ENCODE measurements around the gene MRPL10. TPM values are rescaled to one million over a fixed set of nuclear protein-coding genes. Genes with fewer than 3 reads are reported as not detected.

The MRPL10 gene
- total RNA-seq, 1 experiment from 2014 or later, result 70.2 TPM

GRCh38 chr17:47847341-47848197 lies 16.2 kb upstream of the MRPL10 start:
- H3K4me1 Mint-ChIP-seq (ENCODE audit: low read depth, unreplicated experiment), result peaks cover 29% of the 10 kb centered on the region

GRCh38 chr17:47846716-47847340 lies 15.5 kb upstream of the MRPL10 start:
- no TSS peak for BruUV-seq (replicated peaks)
- no peaks in the 10 kb centered on the region for H3K9me3 Mint-ChIP-seq (ENCODE audit: low read depth, unreplicated experiment)
- intact Hi-C loops (cut with micrococcal nuclease; ENCODE audit: unreplicated experiment), result loop anchor here (10.0 kb wide), 1 partner anchor 98 kb away; the partner anchor contains the start of gene PNPO
- no peak overlapping the region for H3K4me3 Mint-ChIP-seq (ENCODE audit: low read depth, unreplicated experiment)
- H3K4me1 Mint-ChIP-seq (ENCODE audit: low read depth, unreplicated experiment), result peaks cover 29% of the 10 kb centered on the region
- CTCF ChIA-PET, result interaction anchor here (0.6 to 7.5 kb wide), 5 partner anchors 9 to 688 kb away, joined by 3 to 137 read pairs (median 4); no protein-coding TSS in a partner anchor
- DNase-seq, result no peak
- peaks cover 22% of the 10 kb centered on the region for H3K27me3 Mint-ChIP-seq (ENCODE audit: unreplicated experiment)
- TF ChIP-seq CTCF (IDR thresholded peaks at IDR 0.05; ENCODE audit: unreplicated experiment), result no peak
- H3K36me3 Mint-ChIP-seq (ENCODE audit: insufficient read depth, unreplicated experiment), result peaks cover 8% of the 10 kb centered on the region
- no peak overlapping the region for H3K27ac Mint-ChIP-seq (ENCODE audit: unreplicated experiment)

More at GRCh38 chr17:47847341-47848197, 16.2 kb upstream of the MRPL10 start:
- CTCF ChIA-PET, result interaction anchor here (0.6 to 2.0 kb wide), 4 partner anchors 10 to 42 kb away, joined by 3 to 8 read pairs (median 6); no protein-coding TSS in a partner anchor
- H3K4me3 Mint-ChIP-seq (ENCODE audit: low read depth, unreplicated experiment), result no peak overlapping the region
- peaks cover 29% of the 10 kb centered on the region for H3K27me3 Mint-ChIP-seq (ENCODE audit: unreplicated experiment)
- H3K36me3 Mint-ChIP-seq (ENCODE audit: insufficient read depth, unreplicated experiment), result peaks cover 8% of the 10 kb centered on the region
- no TSS peak for BruUV-seq (replicated peaks)
- DNase-seq, result no peak
- no peak overlapping the region for H3K27ac Mint-ChIP-seq (ENCODE audit: unreplicated experiment)
- no peak for TF ChIP-seq CTCF (IDR thresholded peaks at IDR 0.05; ENCODE audit: unreplicated experiment)
- intact Hi-C loops (cut with micrococcal nuclease; ENCODE audit: unreplicated experiment), result loop anchor here (10.0 kb wide), 1 partner anchor 97 kb away; the partner anchor contains the start of gene PNPO
- no peaks in the 10 kb centered on the region for H3K9me3 Mint-ChIP-seq (ENCODE audit: low read depth, unreplicated experiment)

- intact Hi-C loops (cut with micrococcal nuclease; ENCODE audit: unreplicated experiment), result loop anchor here (10.0 kb wide), 1 partner anchor 99 kb away; the partner anchor contains the start of gene PNPO
- Mint-ChIP-seq H3K9me3 (ENCODE audit: low read depth, unreplicated experiment) (no peaks in the 10 kb centered on the region), H3K4me1 (ENCODE audit: low read depth, unreplicated experiment) (peaks cover 31% of the 10 kb centered on the region), H3K27ac (ENCODE audit: unreplicated experiment) (no peak overlapping the region), H3K27me3 (ENCODE audit: unreplicated experiment) (peaks cover 17% of the 10 kb centered on the region), H3K36me3 (ENCODE audit: insufficient read depth, unreplicated experiment) (peaks cover 11% of the 10 kb centered on the region), H3K4me3 (ENCODE audit: low read depth, unreplicated experiment) (no peak overlapping the region)
- CTCF ChIA-PET, result interaction anchor here (0.7 to 7.5 kb wide), 3 partner anchors 25 to 45 kb away, joined by 3 to 137 read pairs (median 3); no protein-coding TSS in a partner anchor
- BruUV-seq (replicated peaks), result no TSS peak
- DNase-seq, result no peak
- no peak for TF ChIP-seq CTCF (IDR thresholded peaks at IDR 0.05; ENCODE audit: unreplicated experiment)
Measured at GRCh38 chr17:47845716-47846075, 14.4 kb upstream of the MRPL10 start.

- H3K4me1 Mint-ChIP-seq (ENCODE audit: low read depth, unreplicated experiment), result peaks cover 26% of the 10 kb centered on the region
- no peak overlapping the region for H3K27ac Mint-ChIP-seq (ENCODE audit: unreplicated experiment)
- no peak overlapping the region for H3K4me3 Mint-ChIP-seq (ENCODE audit: low read depth, unreplicated experiment)
- H3K27me3 Mint-ChIP-seq (ENCODE audit: unreplicated experiment), result peaks cover 15% of the 10 kb centered on the region
- H3K36me3 Mint-ChIP-seq (ENCODE audit: insufficient read depth, unreplicated experiment), result peaks cover 14% of the 10 kb centered on the region
- DNase-seq, result no peak
- no TSS peak for BruUV-seq (replicated peaks)
- H3K9me3 Mint-ChIP-seq (ENCODE audit: low read depth, unreplicated experiment), result no peaks in the 10 kb centered on the region
- TF ChIP-seq CTCF (IDR thresholded peaks at IDR 0.05; ENCODE audit: unreplicated experiment), result peak; percentile 74
- CTCF ChIA-PET, result interaction anchor here (0.6 to 7.5 kb wide), 6 partner anchors 25 to 744 kb away, joined by 3 to 137 read pairs (median 3); no protein-coding TSS in a partner anchor
- intact Hi-C loops (cut with micrococcal nuclease; ENCODE audit: unreplicated experiment), result loop anchor here (10.0 kb wide), 1 partner anchor 100 kb away; the partner anchor contains the start of gene PNPO
Measured at GRCh38 chr17:47844814-47845715, 13.7 kb upstream of the MRPL10 start.

All from Calu3 (cell line).